HCT116 (cell line): ENCODE measurements around the gene TRIM37. TPM values are rescaled to one million over a fixed set of nuclear protein-coding genes. Genes with fewer than 3 reads are reported as not detected.

Experiments
- ATAC-seq: fragments of 200-7000 bp; cut with Tn5 transposase; 2 replicates; pipeline ENCODE4 v1.9.1; 2020; ENCODE audit warnings: mild to moderate bottlenecking, moderate library complexity
- BruUV-seq: library from RNA; stranded (reverse); fragments of 400-500 nt; replicated peaks from 2 replicates; lab custom pipeline; 2021; lab: Mats Ljungman, UMichigan
- CTCF ChIA-PET: fragments of 300-600 bp; sonication (Branson Sonifier 250); formaldehyde crosslinking; loops from one replicate; lab custom pipeline; 2021; ENCODE audit warnings: antibody characterized with exemption; lab: Charles Lee
- POLR2A ChIA-PET: fragments of 300-600, 350-600 bp; sonication (Branson Sonifier 250); formaldehyde crosslinking; loops from one replicate; lab custom pipeline; 2021; ENCODE audit warnings: antibody characterized with exemption; lab: Charles Lee
- RAD21 ChIA-PET, 2 experiments: fragments of 300-600 bp; sonication (Branson Sonifier 250); formaldehyde crosslinking; loops; one replicate each; lab custom pipeline; 2023; ENCODE audit warnings: low total read pairs in 2 of 2; ENCODE audit not compliant: uncharacterized antibody in 2 of 2, unreplicated experiment in 2 of 2, low non-redundant PET in 1 of 2; lab: Charles Lee
- DNase-seq: peaks from one replicate; pipeline ENCODE4 v3.0.0-alpha.2; 2010; ENCODE audit warnings: low read depth, low spot score
- H2AFZ ChIP-seq: fragments of 200-600 bp; shearing (Covaris generic), sonication (generic); 2 replicates; pipeline ENCODE4 v1.6.1; 2017; ENCODE audit warnings: low read depth, mixed run types, mixed read lengths, antibody characterized with exemption, low read length; ENCODE audit not compliant: poor library complexity, severe bottlenecking
- H3K27ac ChIP-seq: 2 replicates; pipeline ENCODE4 v1.5.1; 2012; ENCODE audit warnings: low read depth, low read length
- H3K27me3 ChIP-seq: fragments of 200-600 bp; sonication (generic); 2 replicates; pipeline ENCODE4 v1.6.1; 2016; ENCODE audit warnings: mixed run types, low read length, mixed read lengths; ENCODE audit not compliant: insufficient read depth
- H3K36me3 ChIP-seq, 2 experiments: fragments of 200-500 bp in 1 of 2; fragments of 200-600 bp in 1 of 2; sonication (Bioruptor generic) in 1 of 2; sonication (generic) in 1 of 2; 2 replicates each; pipeline versions ENCODE4 v1.5.1 to v1.6.1; 2014 to 2016; ENCODE audit warnings: low read length in 2 of 2, inconsistent platforms in 1 of 2, mixed read lengths in 1 of 2, mixed run types in 1 of 2; ENCODE audit not compliant: insufficient read depth in 2 of 2, control insufficient read depth in 1 of 2
- H3K4me1 ChIP-seq, 2 experiments: fragments of 200-600 bp in 1 of 2; sonication (generic) in 1 of 2; 2 replicates each; pipeline versions ENCODE4 v1.5.1 to v1.6.1; 2012 to 2017; ENCODE audit warnings: low read length in 2 of 2, inconsistent platforms in 1 of 2, mild to moderate bottlenecking in 1 of 2, mixed read lengths in 1 of 2, mixed run types in 1 of 2, moderate library complexity in 1 of 2; ENCODE audit not compliant: insufficient read depth in 2 of 2, control insufficient read depth in 1 of 2
- H3K4me2 ChIP-seq: fragments of 200-600 bp; sonication (generic); 2 replicates; pipeline ENCODE4 v1.6.1; 2017; ENCODE audit warnings: mixed run types, low read length, mixed read lengths
- H3K4me3 ChIP-seq, 2 experiments: fragments of 200-600 bp in 1 of 2; sonication (generic) in 1 of 2; replicated peaks in 1 of 2; 2 replicates each; pipeline ENCODE4 v1.5.1; 2011 to 2016; ENCODE audit warnings: low read length in 2 of 2, control low read depth in 1 of 2, low read depth in 1 of 2, mild to moderate bottlenecking in 1 of 2, mixed read lengths in 1 of 2, mixed run types in 1 of 2
- H3K79me2 ChIP-seq: fragments of 200-600 bp; sonication (generic); 2 replicates; pipeline ENCODE4 v1.6.1; 2017; ENCODE audit warnings: mild to moderate bottlenecking, mixed run types, low read length, moderate library complexity, mixed read lengths; ENCODE audit not compliant: insufficient read depth
- H3K9ac ChIP-seq: fragments of 200-600 bp; sonication (generic); 2 replicates; pipeline ENCODE4 v1.6.1; 2016; ENCODE audit warnings: low read length, mixed read lengths
- H3K9me2 ChIP-seq: fragments of 200-600 bp; sonication (generic), shearing (Covaris generic); 2 replicates; pipeline ENCODE4 v1.6.1; 2017; ENCODE audit warnings: mixed run types, mild to moderate bottlenecking, moderate library complexity; ENCODE audit not compliant: insufficient read depth
- H3K9me3 ChIP-seq, 2 experiments: fragments of 200-500 bp in 1 of 2; fragments of 200-600 bp in 1 of 2; sonication (Bioruptor generic) in 1 of 2; sonication (generic) in 1 of 2; 2 replicates each; pipeline ENCODE4 v1.6.1; 2014 to 2017; ENCODE audit warnings: low read length in 2 of 2, mixed read lengths in 2 of 2, inconsistent platforms in 1 of 2, low read depth in 1 of 2, mild to moderate bottlenecking in 1 of 2, mixed run types in 1 of 2, moderate library complexity in 1 of 2; ENCODE audit not compliant: control insufficient read depth in 1 of 2, insufficient read depth in 1 of 2
- H4K20me1 ChIP-seq: fragments of 200-600 bp; sonication (generic), shearing (Covaris generic); 2 replicates; pipeline ENCODE4 v1.6.1; 2017; ENCODE audit warnings: mixed run types, mild to moderate bottlenecking, moderate library complexity; ENCODE audit not compliant: insufficient read depth
- RAD21 ChIP-seq: IDR thresholded peaks from 2 replicates; pipeline ENCODE4 v1.6.1; 2012; ENCODE audit warnings: low read depth, mild to moderate bottlenecking
- SIN3A ChIP-seq: IDR thresholded peaks from 2 replicates; pipeline ENCODE4 v1.6.1; 2012; ENCODE audit warnings: low read depth
- SP1 ChIP-seq: IDR thresholded peaks from 2 replicates; pipeline ENCODE4 v1.6.1; 2012; ENCODE audit warnings: low read depth
- SRF ChIP-seq: IDR thresholded peaks from 2 replicates; pipeline ENCODE4 v1.6.1; 2012; ENCODE audit warnings: low read depth
- TCF7L2 ChIP-seq: IDR thresholded peaks from 2 replicates; pipeline ENCODE4 v1.7.0; 2011; ENCODE audit warnings: borderline replicate concordance, inconsistent platforms; ENCODE audit not compliant: insufficient read depth, insufficient read length; ENCODE audit errors: extremely low read depth
- intact Hi-C: fragments of 100-400 bp; cut with micrococcal nuclease; formaldehyde crosslinking; loops from 2 replicates; pipeline ENCODE4 v1.10.0; 2022
- total RNA-seq: library from RNA; stranded (reverse); gene quantifications from one replicate; pipeline ENCODE4 v1.2.1, GENCODE V29; 2021; ENCODE audit not compliant: unreplicated experiment
- TF ChIP-seq, protein P1 (sequence below): IDR thresholded peaks from 2 replicates; pipeline ENCODE4 v1.6.1; 2012; ENCODE audit warnings: low read depth

Gene TRIM37
- total RNA-seq, 1 experiment from 2014 or later = 55.7 TPM

DNA sequence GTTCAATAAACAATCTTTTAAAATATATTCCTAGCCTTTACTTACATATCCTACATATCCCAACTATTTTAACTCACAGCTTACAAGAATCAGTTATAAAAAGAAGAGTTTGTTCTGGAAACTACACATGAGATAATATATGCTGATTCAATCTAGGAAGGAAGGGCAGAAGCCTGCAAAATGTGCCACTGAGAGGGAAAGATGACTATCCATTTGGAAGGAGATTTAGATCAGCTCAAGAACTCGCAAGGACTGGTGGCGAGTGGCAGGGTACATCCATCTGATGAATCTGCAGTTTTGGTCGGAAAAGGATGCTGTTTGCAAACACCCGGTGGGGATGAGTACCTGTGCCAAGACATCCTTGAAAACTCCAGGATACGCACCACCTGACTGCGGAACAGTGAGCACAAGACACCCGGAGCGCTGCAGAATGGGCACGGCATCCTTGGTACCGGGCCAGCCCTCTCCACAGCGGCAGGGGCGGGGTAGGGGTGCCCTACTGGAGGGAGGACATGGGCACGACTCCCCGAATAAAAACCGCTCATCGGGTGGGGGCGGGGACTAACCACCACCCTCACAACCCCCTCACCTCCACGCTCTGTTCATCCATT lies 723 bp downstream of the TRIM37 start:
- no peaks in the 10 kb centered on the region for H3K9me3 ChIP-seq
- H3K27me3 ChIP-seq = no peaks in the 10 kb centered on the region
- ChIA-PET CTCF (interaction anchor here (0.8 to 2.2 kb wide), 2 partner anchors 11 to 40 kb away, joined by 3 to 6 read pairs; no protein-coding TSS in a partner anchor), POLR2A (interaction anchor here (1.1 to 1.4 kb wide), 4 partner anchors 10 to 475 kb away, joined by 3 to 6 read pairs (median 4); no protein-coding TSS in a partner anchor)
- no peaks in the 10 kb centered on the region for H3K9me2 ChIP-seq
- H3K4me2 ChIP-seq = peak overlapping the region; percentile 90
- H3K36me3 ChIP-seq = peaks cover 7 to 10% of the 10 kb centered on the region in 2 experiments; a peak in 3 of 4 replicates
- no peak for DNase-seq
- ATAC-seq = peak; percentile 43
- H3K4me3 ChIP-seq = peak overlapping the region; percentile 63 to 86
- intact Hi-C loops = loop anchor here (1.0 to 10.0 kb wide), 2 partner anchors 49 to 591 kb away; partner anchors contain the start of genes MTMR4, PRR11 and SKA2
- BruUV-seq = TSS peak; percentile 38
- H3K9ac ChIP-seq = peak overlapping the region; percentile 90
- peak overlapping the region; percentile 80 for H3K27ac ChIP-seq
- peak overlapping the region; percentile 20 for H2AFZ ChIP-seq
- H3K4me1 ChIP-seq = peaks cover 12 to 19% of the 10 kb centered on the region in 2 experiments
- TF ChIP-seq SP1 = no peak
- TF ChIP-seq SIN3A = 0 out of 2 replicates have a peak, but pooled peaks have one; percentile 36
- TF ChIP-seq, all 23 proteins: peak for 1
- Histone ChIP-seq H4K20me1 (no peaks in the 10 kb centered on the region; the same call in 1 of the 2 replicates), H3K79me2 (peaks cover 56% of the 10 kb centered on the region)
- RAD21 ChIA-PET = interaction anchor here in 1 of 2 experiments (1.1 kb wide), 1 partner anchor 49 kb away, joined by 4 read pairs; the partner anchor contains the start of genes PRR11 and SKA2

DNA sequence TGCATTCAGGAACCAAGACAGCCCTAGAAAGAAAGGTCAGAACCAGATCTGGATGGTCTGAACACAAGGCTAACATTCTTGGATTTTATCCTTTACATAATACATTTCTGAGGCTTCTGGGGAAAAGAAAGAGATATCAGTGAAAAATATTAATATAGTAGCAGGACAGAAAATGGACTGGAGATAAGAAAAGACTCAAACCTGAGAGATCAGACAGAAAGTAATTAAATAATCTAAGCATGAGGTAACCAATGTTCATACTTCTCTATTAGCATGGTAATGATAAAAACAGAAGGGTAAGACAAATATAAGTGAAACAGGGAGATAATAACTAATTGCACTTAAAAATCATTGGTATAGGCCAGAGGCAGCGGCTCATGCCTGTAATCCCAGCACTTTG lies 5.5 kb downstream of the TRIM37 start:
- no TSS peak for BruUV-seq
- ChIA-PET CTCF (no interaction called here), RAD21 (no interaction called here), POLR2A (no interaction called here)
- Histone ChIP-seq H3K9me3 (no peaks in the 10 kb centered on the region), H3K27ac (no peak overlapping the region), H3K9me2 (no peaks in the 10 kb centered on the region), H3K4me3 (no peak overlapping the region), H3K4me1 (peaks cover 7 to 10% of the 10 kb centered on the region in 2 experiments), H3K4me2 (no peak overlapping the region), H3K36me3 (peaks cover 10 to 32% of the 10 kb centered on the region in 2 experiments), H3K9ac (no peak overlapping the region), H4K20me1 (no peaks in the 10 kb centered on the region; the same call in 1 of the 2 replicates), H3K79me2 (peaks cover 88% of the 10 kb centered on the region), H2AFZ (no peak overlapping the region), H3K27me3 (no peaks in the 10 kb centered on the region)
- ATAC-seq (no peak), DNase-seq (no peak)
- intact Hi-C loops = loop anchor here (10.0 kb wide), 1 partner anchor 586 kb away; the partner anchor contains the start of gene MTMR4
- TF ChIP-seq TCF7L2 (no peak), RAD21 (no peak), SRF (no peak)
- TF ChIP-seq, protein P1, sequence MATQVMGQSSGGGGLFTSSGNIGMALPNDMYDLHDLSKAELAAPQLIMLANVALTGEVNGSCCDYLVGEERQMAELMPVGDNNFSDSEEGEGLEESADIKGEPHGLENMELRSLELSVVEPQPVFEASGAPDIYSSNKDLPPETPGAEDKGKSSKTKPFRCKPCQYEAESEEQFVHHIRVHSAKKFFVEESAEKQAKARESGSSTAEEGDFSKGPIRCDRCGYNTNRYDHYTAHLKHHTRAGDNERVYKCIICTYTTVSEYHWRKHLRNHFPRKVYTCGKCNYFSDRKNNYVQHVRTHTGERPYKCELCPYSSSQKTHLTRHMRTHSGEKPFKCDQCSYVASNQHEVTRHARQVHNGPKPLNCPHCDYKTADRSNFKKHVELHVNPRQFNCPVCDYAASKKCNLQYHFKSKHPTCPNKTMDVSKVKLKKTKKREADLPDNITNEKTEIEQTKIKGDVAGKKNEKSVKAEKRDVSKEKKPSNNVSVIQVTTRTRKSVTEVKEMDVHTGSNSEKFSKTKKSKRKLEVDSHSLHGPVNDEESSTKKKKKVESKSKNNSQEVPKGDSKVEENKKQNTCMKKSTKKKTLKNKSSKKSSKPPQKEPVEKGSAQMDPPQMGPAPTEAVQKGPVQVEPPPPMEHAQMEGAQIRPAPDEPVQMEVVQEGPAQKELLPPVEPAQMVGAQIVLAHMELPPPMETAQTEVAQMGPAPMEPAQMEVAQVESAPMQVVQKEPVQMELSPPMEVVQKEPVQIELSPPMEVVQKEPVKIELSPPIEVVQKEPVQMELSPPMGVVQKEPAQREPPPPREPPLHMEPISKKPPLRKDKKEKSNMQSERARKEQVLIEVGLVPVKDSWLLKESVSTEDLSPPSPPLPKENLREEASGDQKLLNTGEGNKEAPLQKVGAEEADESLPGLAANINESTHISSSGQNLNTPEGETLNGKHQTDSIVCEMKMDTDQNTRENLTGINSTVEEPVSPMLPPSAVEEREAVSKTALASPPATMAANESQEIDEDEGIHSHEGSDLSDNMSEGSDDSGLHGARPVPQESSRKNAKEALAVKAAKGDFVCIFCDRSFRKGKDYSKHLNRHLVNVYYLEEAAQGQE = no peak
